A673 (cell line): ENCODE measurements around the gene SLC25A45. TPM values are rescaled to one million over a fixed set of nuclear protein-coding genes. Genes with fewer than 3 reads are reported as not detected.

Experiments
- BruUV-seq: library from RNA; stranded (reverse); fragments of 400-500 nt; replicated peaks from 2 replicates; lab custom pipeline; 2021; lab: Mats Ljungman, UMichigan
- CTCF ChIA-PET: fragments of 300-600 bp; sonication (Branson Sonifier 250); formaldehyde crosslinking; loops from one replicate; lab custom pipeline; 2022; ENCODE audit warnings: antibody characterized with exemption; lab: Charles Lee
- POLR2A ChIA-PET: fragments of 300-600 bp; sonication (Branson Sonifier 250); formaldehyde crosslinking; loops from one replicate; lab custom pipeline; 2022; ENCODE audit warnings: antibody characterized with exemption; ENCODE audit not compliant: low non-redundant PET; lab: Charles Lee
- DNase-seq: peaks from one replicate; pipeline ENCODE4 v3.0.0-alpha.2; 2015; ENCODE audit warnings: low spot score
- H3K27ac ChIP-seq: fragments of 200-600 bp; sonication (generic); 2 replicates; pipeline ENCODE4 v1.5.1; 2016; ENCODE audit warnings: mixed run types, low read depth, mild to moderate bottlenecking, mixed read lengths, antibody characterized with exemption, low read length; ENCODE audit not compliant: poor library complexity, severe bottlenecking
- H3K27me3 ChIP-seq: fragments of 200-600 bp; sonication (generic); replicated peaks from 2 replicates; pipeline ENCODE4 v1.6.1; 2017; ENCODE audit warnings: mixed run types, low read depth, mild to moderate bottlenecking, mixed read lengths, antibody characterized with exemption, low read length; ENCODE audit not compliant: insufficient read depth, poor library complexity
- H3K36me3 ChIP-seq: fragments of 200-600 bp; sonication (generic); 2 replicates; pipeline ENCODE4 v1.6.1; 2016; ENCODE audit warnings: mixed run types, mild to moderate bottlenecking, mixed read lengths, antibody characterized with exemption, low read length; ENCODE audit not compliant: insufficient read depth, poor library complexity, severe bottlenecking
- H3K4me1 ChIP-seq: fragments of 200-600 bp; sonication (generic); 2 replicates; pipeline ENCODE4 v1.6.1; 2017; ENCODE audit warnings: mixed run types, mild to moderate bottlenecking, mixed read lengths, antibody characterized with exemption, low read length; ENCODE audit not compliant: insufficient read depth, poor library complexity, severe bottlenecking
- H3K4me3 ChIP-seq: fragments of 200-600 bp; sonication (generic); 2 replicates; pipeline ENCODE4 v1.5.1; 2016; ENCODE audit warnings: low read depth, mixed run types, mild to moderate bottlenecking, mixed read lengths, low read length; ENCODE audit not compliant: poor library complexity, severe bottlenecking
- H3K9me3 ChIP-seq: fragments of 200-600 bp; sonication (generic); 2 replicates; pipeline ENCODE4 v1.6.1; 2016; ENCODE audit warnings: mixed run types, low read depth, mild to moderate bottlenecking, mixed read lengths, antibody characterized with exemption, low read length; ENCODE audit not compliant: poor library complexity, severe bottlenecking
- CTCF ChIP-seq: fragments of 300-800, 200-600 bp; sonication (generic); conservative IDR thresholded peaks from 2 replicates; pipeline ENCODE4 v1.5.1; 2017; ENCODE audit warnings: low read depth, mild to moderate bottlenecking, antibody characterized with exemption, low read length, moderate library complexity, mixed read lengths
- EZH2 ChIP-seq: fragments of 200-600 bp; sonication (generic); IDR thresholded peaks from 2 replicates; pipeline ENCODE4 v1.6.1; 2017; ENCODE audit warnings: borderline replicate concordance, low read depth, mild to moderate bottlenecking, mixed read lengths, antibody characterized with exemption, low read length; ENCODE audit not compliant: poor library complexity, severe bottlenecking
- intact Hi-C: fragments of 100-400 bp; cut with micrococcal nuclease; formaldehyde crosslinking; loops from one replicate; pipeline ENCODE4 v1.10.0; 2022; ENCODE audit not compliant: unreplicated experiment
- total RNA-seq: library from RNA; stranded (reverse); gene quantifications from 2 replicates; pipeline ENCODE4 v1.2.3, GENCODE V29; 2021

The SLC25A45 gene
- total RNA-seq, 1 experiment from 2014 or later = 5.3 TPM

GRCh38 chr11:65421794-65422632 is 39.6 kb upstream of the SLC25A45 start:
- peaks cover 78% of the 10 kb centered on the region for H3K4me1 ChIP-seq

GRCh38 chr11:65420979-65421793 is 38.7 kb upstream of the SLC25A45 start:
- Histone ChIP-seq H3K27me3 (no peaks in the 10 kb centered on the region), H3K27ac (peak overlapping the region; percentile 100), H3K36me3 (peaks cover 24% of the 10 kb centered on the region), H3K9me3 (no peaks in the 10 kb centered on the region), H3K4me3 (peak overlapping the region; percentile 66), H3K4me1 (peaks cover 79% of the 10 kb centered on the region)
- intact Hi-C loops = loop anchor here (2.0 kb wide), 1 partner anchor 76 kb away; no protein-coding TSS in a partner anchor
- ChIA-PET POLR2A (interaction anchor here (1.1 to 1.9 kb wide), 4 partner anchors 71 to 86 kb away, joined by 3 to 21 read pairs (median 5); partner anchors contain the start of gene MALAT1), CTCF (interaction anchor here (0.6 to 1.0 kb wide), 2 partner anchors 76 to 96 kb away, joined by 4 to 7 read pairs; no protein-coding TSS in a partner anchor)
- no peak for TF ChIP-seq CTCF
- TF ChIP-seq EZH2 = no peak
- DNase-seq = peak; percentile 86
- no TSS peak for BruUV-seq

More at GRCh38 chr11:65421794-65422632, 39.6 kb upstream of the SLC25A45 start:
- DNase-seq = peak; percentile 98
- H3K4me3 ChIP-seq = peak overlapping the region; percentile 66
- BruUV-seq = no TSS peak
- H3K36me3 ChIP-seq = peaks cover 32% of the 10 kb centered on the region
- no peaks in the 10 kb centered on the region for H3K9me3 ChIP-seq
- H3K27ac ChIP-seq = peak overlapping the region; percentile 100
- no peaks in the 10 kb centered on the region for H3K27me3 ChIP-seq
- POLR2A ChIA-PET = interaction anchor here (0.6 to 1.9 kb wide), 12 partner anchors 70 to 553 kb away, joined by 3 to 21 read pairs (median 6); partner anchors contain the start of gene MALAT1
- CTCF ChIA-PET = interaction anchor here (0.7 kb wide), 1 partner anchor 466 kb away, joined by 3 read pairs; the partner anchor contains the start of gene FIBP
- intact Hi-C loops = loop anchor here (2.0 kb wide), 2 partner anchors 55 to 75 kb away; no protein-coding TSS in a partner anchor
- TF ChIP-seq CTCF (no peak), EZH2 (no peak)

- intact Hi-C loops = loop anchor here (2.0 kb wide), 1 partner anchor 76 kb away; no protein-coding TSS in a partner anchor
- Histone ChIP-seq H3K36me3 (peaks cover 17% of the 10 kb centered on the region), H3K27ac (peak overlapping the region; percentile 100), H3K4me3 (peak overlapping the region; percentile 31), H3K4me1 (peaks cover 77% of the 10 kb centered on the region), H3K9me3 (no peaks in the 10 kb centered on the region), H3K27me3 (no peaks in the 10 kb centered on the region)
- no TSS peak for BruUV-seq
- TF ChIP-seq CTCF (no peak), EZH2 (no peak)
- CTCF ChIA-PET = interaction anchor here (1.0 kb wide), 1 partner anchor 77 kb away, joined by 4 read pairs; no protein-coding TSS in a partner anchor
- POLR2A ChIA-PET = interaction anchor here (0.5 to 1.9 kb wide), 4 partner anchors 32 to 87 kb away, joined by 3 to 21 read pairs (median 4); partner anchors contain the start of gene MALAT1
- no peak for DNase-seq
Observed at GRCh38 chr11:65420506-65420905, 38.1 kb upstream of the SLC25A45 start.
